HepG2 (cell line): ENCODE data around the gene NMRAL1. TPM values are rescaled to one million over a fixed set of nuclear protein-coding genes. Genes with fewer than 3 reads are reported as not detected.

Experiments used
- POLR2AphosphoS5 ChIP-seq: IDR thresholded peaks from 2 replicates; pipeline ENCODE4 v1.6.1; 2012; ENCODE audit warnings: low read depth, low read length
- SIN3A ChIP-seq: IDR thresholded peaks from 2 replicates; pipeline ENCODE4 v1.6.1; 2011; ENCODE audit warnings: low read depth, mild to moderate bottlenecking, control low read depth, low read length, borderline replicate concordance
- ZNF572 ChIP-seq: sonication (generic); formaldehyde crosslinking; IDR thresholded peaks from 2 replicates; pipeline ENCODE4 v1.5.1; 2020; ENCODE audit warnings: mild to moderate bottlenecking, missing genetic modification reagents
- polyA plus RNA-seq, 8 experiments: library from polyadenylated mRNA; depleted of rRNA in 3 of 8; stranded (reverse) in 7 of 8; unstranded in 1 of 8; fragments of >200 nt; fragmentation: Illumina TruSeq in 4 of 8; extraction: Trizol in 4 of 8; gene quantifications; 2 replicates each; pipeline versions ENCODE4 v1.2.1 to v1.2.3, GENCODE V29; 2011 to 2016; ENCODE audit warnings: low read depth in 4 of 8, missing spikeins in 1 of 8, mixed read lengths in 1 of 8; ENCODE audit not compliant: insufficient read depth in 1 of 8
- total RNA-seq, 5 experiments: library from RNA; depleted of rRNA; stranded (reverse); fragments of >200 nt; fragmentation: Illumina TruSeq; extraction: Trizol; gene quantifications; 2 replicates each; pipeline ENCODE4 v1.2.3, GENCODE V29; 2016; ENCODE audit warnings: low read depth in 1 of 5
- TF ChIP-seq, protein P1 (sequence below), 2 experiments: fragments of 450-650 bp in 1 of 2; sonication (generic) in 1 of 2; formaldehyde crosslinking in 1 of 2; IDR thresholded peaks; 2 replicates each; pipeline versions ENCODE4 v1.6.1 to v1.8.0; 2016 to 2022; ENCODE audit warnings: antibody characterized with exemption in 1 of 2, mild to moderate bottlenecking in 1 of 2, missing genetic modification reagents in 1 of 2
- TF ChIP-seq, protein P2 (sequence below): sonication (generic); formaldehyde crosslinking; IDR thresholded peaks from 2 replicates; pipeline ENCODE4 v1.8.0; 2022; ENCODE audit warnings: mild to moderate bottlenecking, missing genetic modification reagents, moderate library complexity
- TF ChIP-seq, protein P3 (sequence below): sonication (generic); formaldehyde crosslinking; IDR thresholded peaks from 2 replicates; pipeline ENCODE4 v1.4.0; 2020; ENCODE audit warnings: missing genetic modification reagents
- TF ChIP-seq, protein P4 (sequence below): sonication (generic); formaldehyde crosslinking; IDR thresholded peaks from 2 replicates; pipeline ENCODE4 v1.5.0; 2020; ENCODE audit warnings: mild to moderate bottlenecking, missing genetic modification reagents

NMRAL1 gene
- total and polyA plus RNA-seq, 2 of the 13 experiments (the other 11 are each of a cell fraction or from before 2014, with no cell fraction given) = 30.8 to 33.1 TPM

DNA sequence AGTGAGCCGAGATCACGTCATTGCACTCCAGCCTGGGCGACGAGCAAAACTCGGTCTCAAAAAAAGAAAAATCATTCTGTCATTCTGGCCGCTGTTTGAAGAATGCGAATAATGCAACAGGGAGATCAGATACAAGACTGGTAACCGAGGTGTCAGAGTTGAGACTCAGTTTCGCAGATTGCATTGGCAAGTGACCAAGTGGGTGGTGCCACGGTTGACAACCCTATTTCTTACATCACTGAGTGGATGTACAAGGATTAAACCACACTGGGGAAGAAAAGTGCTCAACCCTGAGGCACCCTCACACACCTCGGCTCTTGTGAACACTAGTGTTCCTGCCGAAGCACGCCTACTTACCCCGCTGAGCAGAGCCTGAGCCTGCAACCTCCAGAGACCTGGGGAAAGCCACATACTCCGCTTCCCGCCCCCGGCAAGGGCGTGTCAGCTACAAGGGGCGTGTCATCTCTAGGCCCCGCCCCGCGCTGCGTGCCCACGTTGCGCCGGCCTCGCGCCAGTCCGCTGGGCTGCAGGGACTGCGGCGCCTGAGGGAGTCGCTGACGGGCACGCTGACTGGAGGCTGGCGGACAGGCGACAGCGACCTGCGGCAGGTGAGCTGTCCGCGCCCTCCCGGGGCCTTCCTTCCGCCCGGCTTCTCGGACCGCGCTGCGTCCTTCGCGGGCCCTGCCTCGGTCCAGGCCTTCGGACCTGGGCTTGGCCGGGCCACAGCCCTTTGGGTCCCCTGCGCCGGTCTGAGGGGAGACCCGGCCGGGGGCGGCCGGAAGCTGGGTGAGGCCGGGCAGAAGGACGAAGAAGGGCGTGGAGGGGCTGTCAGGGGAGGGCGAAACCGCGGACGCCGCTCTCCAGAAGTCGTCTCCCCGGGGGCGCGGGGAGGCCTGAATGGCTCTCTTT, 1.7 kb upstream of the NMRAL1 start, which contains the start of gene HMOX2 (continued):
- TF ChIP-seq, protein P1, sequence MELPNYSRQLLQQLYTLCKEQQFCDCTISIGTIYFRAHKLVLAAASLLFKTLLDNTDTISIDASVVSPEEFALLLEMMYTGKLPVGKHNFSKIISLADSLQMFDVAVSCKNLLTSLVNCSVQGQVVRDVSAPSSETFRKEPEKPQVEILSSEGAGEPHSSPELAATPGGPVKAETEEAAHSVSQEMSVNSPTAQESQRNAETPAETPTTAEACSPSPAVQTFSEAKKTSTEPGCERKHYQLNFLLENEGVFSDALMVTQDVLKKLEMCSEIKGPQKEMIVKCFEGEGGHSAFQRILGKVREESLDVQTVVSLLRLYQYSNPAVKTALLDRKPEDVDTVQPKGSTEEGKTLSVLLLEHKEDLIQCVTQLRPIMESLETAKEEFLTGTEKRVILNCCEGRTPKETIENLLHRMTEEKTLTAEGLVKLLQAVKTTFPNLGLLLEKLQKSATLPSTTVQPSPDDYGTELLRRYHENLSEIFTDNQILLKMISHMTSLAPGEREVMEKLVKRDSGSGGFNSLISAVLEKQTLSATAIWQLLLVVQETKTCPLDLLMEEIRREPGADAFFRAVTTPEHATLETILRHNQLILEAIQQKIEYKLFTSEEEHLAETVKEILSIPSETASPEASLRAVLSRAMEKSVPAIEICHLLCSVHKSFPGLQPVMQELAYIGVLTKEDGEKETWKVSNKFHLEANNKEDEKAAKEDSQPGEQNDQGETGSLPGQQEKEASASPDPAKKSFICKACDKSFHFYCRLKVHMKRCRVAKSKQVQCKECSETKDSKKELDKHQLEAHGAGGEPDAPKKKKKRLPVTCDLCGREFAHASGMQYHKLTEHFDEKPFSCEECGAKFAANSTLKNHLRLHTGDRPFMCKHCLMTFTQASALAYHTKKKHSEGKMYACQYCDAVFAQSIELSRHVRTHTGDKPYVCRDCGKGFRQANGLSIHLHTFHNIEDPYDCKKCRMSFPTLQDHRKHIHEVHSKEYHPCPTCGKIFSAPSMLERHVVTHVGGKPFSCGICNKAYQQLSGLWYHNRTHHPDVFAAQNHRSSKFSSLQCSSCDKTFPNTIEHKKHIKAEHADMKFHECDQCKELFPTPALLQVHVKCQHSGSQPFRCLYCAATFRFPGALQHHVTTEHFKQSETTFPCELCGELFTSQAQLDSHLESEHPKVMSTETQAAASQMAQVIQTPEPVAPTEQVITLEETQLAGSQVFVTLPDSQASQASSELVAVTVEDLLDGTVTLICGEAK (IDR thresholded peaks at IDR 0.05) = no peak
- TF ChIP-seq, protein P1 (CRISPR knock-in tag; IDR thresholded peaks at IDR 0.05) = peak; percentile 67
- TF ChIP-seq POLR2AphosphoS5 = peak; percentile 93
- TF ChIP-seq ZNF572 (CRISPR knock-in tag) = 0 out of 2 replicates have a peak, but pooled peaks have one; percentile 41
- TF ChIP-seq, protein P2, sequence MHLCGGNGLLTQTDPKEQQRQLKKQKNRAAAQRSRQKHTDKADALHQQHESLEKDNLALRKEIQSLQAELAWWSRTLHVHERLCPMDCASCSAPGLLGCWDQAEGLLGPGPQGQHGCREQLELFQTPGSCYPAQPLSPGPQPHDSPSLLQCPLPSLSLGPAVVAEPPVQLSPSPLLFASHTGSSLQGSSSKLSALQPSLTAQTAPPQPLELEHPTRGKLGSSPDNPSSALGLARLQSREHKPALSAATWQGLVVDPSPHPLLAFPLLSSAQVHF (CRISPR knock-in tag) = no peak
- TF ChIP-seq, protein P3, sequence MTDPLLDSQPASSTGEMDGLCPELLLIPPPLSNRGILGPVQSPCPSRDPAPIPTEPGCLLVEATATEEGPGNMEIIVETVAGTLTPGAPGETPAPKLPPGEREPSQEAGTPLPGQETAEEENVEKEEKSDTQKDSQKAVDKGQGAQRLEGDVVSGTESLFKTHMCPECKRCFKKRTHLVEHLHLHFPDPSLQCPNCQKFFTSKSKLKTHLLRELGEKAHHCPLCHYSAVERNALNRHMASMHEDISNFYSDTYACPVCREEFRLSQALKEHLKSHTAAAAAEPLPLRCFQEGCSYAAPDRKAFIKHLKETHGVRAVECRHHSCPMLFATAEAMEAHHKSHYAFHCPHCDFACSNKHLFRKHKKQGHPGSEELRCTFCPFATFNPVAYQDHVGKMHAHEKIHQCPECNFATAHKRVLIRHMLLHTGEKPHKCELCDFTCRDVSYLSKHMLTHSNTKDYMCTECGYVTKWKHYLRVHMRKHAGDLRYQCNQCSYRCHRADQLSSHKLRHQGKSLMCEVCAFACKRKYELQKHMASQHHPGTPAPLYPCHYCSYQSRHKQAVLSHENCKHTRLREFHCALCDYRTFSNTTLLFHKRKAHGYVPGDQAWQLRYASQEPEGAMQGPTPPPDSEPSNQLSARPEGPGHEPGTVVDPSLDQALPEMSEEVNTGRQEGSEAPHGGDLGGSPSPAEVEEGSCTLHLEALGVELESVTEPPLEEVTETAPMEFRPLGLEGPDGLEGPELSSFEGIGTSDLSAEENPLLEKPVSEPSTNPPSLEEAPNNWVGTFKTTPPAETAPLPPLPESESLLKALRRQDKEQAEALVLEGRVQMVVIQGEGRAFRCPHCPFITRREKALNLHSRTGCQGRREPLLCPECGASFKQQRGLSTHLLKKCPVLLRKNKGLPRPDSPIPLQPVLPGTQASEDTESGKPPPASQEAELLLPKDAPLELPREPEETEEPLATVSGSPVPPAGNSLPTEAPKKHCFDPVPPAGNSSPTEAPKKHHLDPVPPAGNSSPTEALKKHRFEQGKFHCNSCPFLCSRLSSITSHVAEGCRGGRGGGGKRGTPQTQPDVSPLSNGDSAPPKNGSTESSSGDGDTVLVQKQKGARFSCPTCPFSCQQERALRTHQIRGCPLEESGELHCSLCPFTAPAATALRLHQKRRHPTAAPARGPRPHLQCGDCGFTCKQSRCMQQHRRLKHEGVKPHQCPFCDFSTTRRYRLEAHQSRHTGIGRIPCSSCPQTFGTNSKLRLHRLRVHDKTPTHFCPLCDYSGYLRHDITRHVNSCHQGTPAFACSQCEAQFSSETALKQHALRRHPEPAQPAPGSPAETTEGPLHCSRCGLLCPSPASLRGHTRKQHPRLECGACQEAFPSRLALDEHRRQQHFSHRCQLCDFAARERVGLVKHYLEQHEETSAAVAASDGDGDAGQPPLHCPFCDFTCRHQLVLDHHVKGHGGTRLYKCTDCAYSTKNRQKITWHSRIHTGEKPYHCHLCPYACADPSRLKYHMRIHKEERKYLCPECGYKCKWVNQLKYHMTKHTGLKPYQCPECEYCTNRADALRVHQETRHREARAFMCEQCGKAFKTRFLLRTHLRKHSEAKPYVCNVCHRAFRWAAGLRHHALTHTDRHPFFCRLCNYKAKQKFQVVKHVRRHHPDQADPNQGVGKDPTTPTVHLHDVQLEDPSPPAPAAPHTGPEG (CRISPR knock-in tag) = peak; percentile 50; the same call in 1 of the 2 replicates
- TF ChIP-seq, protein P4, sequence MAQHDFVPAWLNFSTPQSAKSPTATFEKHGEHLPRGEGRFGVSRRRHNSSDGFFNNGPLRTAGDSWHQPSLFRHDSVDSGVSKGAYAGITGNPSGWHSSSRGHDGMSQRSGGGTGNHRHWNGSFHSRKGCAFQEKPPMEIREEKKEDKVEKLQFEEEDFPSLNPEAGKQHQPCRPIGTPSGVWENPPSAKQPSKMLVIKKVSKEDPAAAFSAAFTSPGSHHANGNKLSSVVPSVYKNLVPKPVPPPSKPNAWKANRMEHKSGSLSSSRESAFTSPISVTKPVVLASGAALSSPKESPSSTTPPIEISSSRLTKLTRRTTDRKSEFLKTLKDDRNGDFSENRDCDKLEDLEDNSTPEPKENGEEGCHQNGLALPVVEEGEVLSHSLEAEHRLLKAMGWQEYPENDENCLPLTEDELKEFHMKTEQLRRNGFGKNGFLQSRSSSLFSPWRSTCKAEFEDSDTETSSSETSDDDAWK (CRISPR knock-in tag) = no peak
- peak; percentile 85; the same call in 1 of the 2 replicates for TF ChIP-seq SIN3A
